K562 (cell line): Measurements from ENCODE around the gene ALOX5. TPM values are rescaled to one million over a fixed set of nuclear protein-coding genes. Genes with fewer than 3 reads are reported as not detected.

Experiments used
- CEBPG ChIP-seq, 3 experiments: fragments of 200-800 bp in 1 of 3; sonication (Bioruptor generic) in 1 of 3; sonication (generic) in 1 of 3; formaldehyde crosslinking in 1 of 3; IDR thresholded peaks in 2 of 3; conservative IDR thresholded peaks in 1 of 3; 2 replicates each; pipeline versions ENCODE4 v1.6.1 to v1.8.0; 2016 to 2022; ENCODE audit warnings: missing compliant biosample characterization in 2 of 3, missing genetic modification characterization in 2 of 3, mild to moderate bottlenecking in 1 of 3, missing genetic modification reagents in 1 of 3
- ELF2 ChIP-seq: fragments of 250-450 bp; sonication (Bioruptor Pico); IDR thresholded peaks from 2 replicates; pipeline ENCODE4 v1.5.0; 2021; ENCODE audit warnings: mild to moderate bottlenecking
- ESRRA ChIP-seq: fragments of 450-650 bp; IDR thresholded peaks from 2 replicates; pipeline ENCODE4 v1.6.1; 2014; ENCODE audit warnings: low read depth, mild to moderate bottlenecking, moderate library complexity, borderline replicate concordance
- FOXA3 ChIP-seq, 2 experiments: fragments of 450-650 bp in 1 of 2; sonication (generic) in 1 of 2; formaldehyde crosslinking; IDR thresholded peaks in 1 of 2; conservative IDR thresholded peaks in 1 of 2; 2 replicates each; pipeline versions ENCODE4 v1.4.0 to v1.8.0; 2020 to 2022; ENCODE audit warnings: mild to moderate bottlenecking in 2 of 2, missing genetic modification reagents in 1 of 2
- HMG20B ChIP-seq: fragments of 250-450 bp; sonication (Bioruptor Pico); IDR thresholded peaks from 2 replicates; pipeline ENCODE4 v1.5.0; 2021; ENCODE audit warnings: mild to moderate bottlenecking
- ID3 ChIP-seq, 2 experiments: fragments of 250-450 bp in 1 of 2; fragments of 450-650 bp in 1 of 2; sonication (Bioruptor Pico) in 1 of 2; IDR thresholded peaks; 2 replicates each; pipeline versions ENCODE4 v1.6.1 to v1.8.0; 2016 to 2021; ENCODE audit warnings: mild to moderate bottlenecking in 2 of 2, moderate library complexity in 2 of 2, missing compliant biosample characterization in 1 of 2, missing genetic modification characterization in 1 of 2
- JUNB ChIP-seq: fragments of 450-650 bp; formaldehyde crosslinking; conservative IDR thresholded peaks from 2 replicates; pipeline ENCODE4 v1.4.0; 2020; ENCODE audit warnings: mild to moderate bottlenecking
- KHSRP ChIP-seq: fragments of 450-650 bp; IDR thresholded peaks from 2 replicates; pipeline ENCODE4 v1.6.1; 2017
- NFE2 ChIP-seq: IDR thresholded peaks from 2 replicates; pipeline ENCODE4 v1.6.1; 2014; ENCODE audit warnings: antibody characterized with exemption, low read depth
- OTX1 ChIP-seq: fragments of 450-650 bp; formaldehyde crosslinking; IDR thresholded peaks from 2 replicates; pipeline ENCODE4 v1.4.0; 2022; ENCODE audit warnings: mild to moderate bottlenecking
- SMARCA4 ChIP-seq: fragments of 450-650 bp; IDR thresholded peaks from 2 replicates; pipeline ENCODE4 v1.6.1; 2016
- TAF7 ChIP-seq: fragments of 450-650 bp; IDR thresholded peaks from 2 replicates; pipeline ENCODE4 v1.6.1; 2016; ENCODE audit warnings: missing genetic modification characterization, missing compliant biosample characterization
- ZBTB40 ChIP-seq, 2 experiments: fragments of 450-650 bp in 1 of 2; sonication (generic) in 1 of 2; formaldehyde crosslinking in 1 of 2; IDR thresholded peaks; 2 replicates each; pipeline versions ENCODE4 v1.7.1 to v1.9.0; 2016 to 2022; ENCODE audit warnings: inconsistent platforms in 1 of 2, mild to moderate bottlenecking in 1 of 2, missing genetic modification reagents in 1 of 2
- ZNF561 ChIP-seq: fragments of 450-650 bp; formaldehyde crosslinking; conservative IDR thresholded peaks from 2 replicates; pipeline ENCODE4 v1.4.0; 2020; ENCODE audit warnings: mild to moderate bottlenecking, moderate library complexity
- polyA plus RNA-seq, 8 experiments: library from polyadenylated mRNA; depleted of rRNA in 4 of 8; stranded (reverse) in 5 of 8; unstranded in 3 of 8; fragments of >200 nt; fragmentation: Nextera tagmentation in 2 of 8; fragmentation: Illumina TruSeq in 1 of 8; extraction: Ambion mirVana in 2 of 8; extraction: Trizol in 1 of 8; gene quantifications; 2 replicates each; pipeline versions ENCODE4 v1.2.1 to v1.2.3, GENCODE V29; 2011 to 2014; ENCODE audit warnings: inconsistent platforms in 1 of 8, missing spikeins in 1 of 8
- total RNA-seq, 7 experiments: library from RNA; depleted of rRNA in 6 of 7; stranded (reverse); fragments of >200 nt in 6 of 7; fragmentation: Illumina TruSeq in 2 of 7; extraction: Trizol in 2 of 7; gene quantifications; 2 replicates each; pipeline versions ENCODE4 v1.2.1 to v1.2.3, GENCODE V29; 2011 to 2021; ENCODE audit warnings: low replicate concordance in 1 of 7
- TF ChIP-seq, protein P1 (sequence below): fragments of 450-650 bp; IDR thresholded peaks from one replicate; pipeline ENCODE4 v1.6.1; 2018; ENCODE audit warnings: mild to moderate bottlenecking, moderate library complexity; ENCODE audit not compliant: partially characterized antibody

ALOX5 gene
- total and polyA plus RNA-seq, 9 of the 15 experiments (the other 6 are each of a cell fraction or from before 2014, with no cell fraction given), result 0.10 to 2.4 (median 1.4) TPM

DNA sequence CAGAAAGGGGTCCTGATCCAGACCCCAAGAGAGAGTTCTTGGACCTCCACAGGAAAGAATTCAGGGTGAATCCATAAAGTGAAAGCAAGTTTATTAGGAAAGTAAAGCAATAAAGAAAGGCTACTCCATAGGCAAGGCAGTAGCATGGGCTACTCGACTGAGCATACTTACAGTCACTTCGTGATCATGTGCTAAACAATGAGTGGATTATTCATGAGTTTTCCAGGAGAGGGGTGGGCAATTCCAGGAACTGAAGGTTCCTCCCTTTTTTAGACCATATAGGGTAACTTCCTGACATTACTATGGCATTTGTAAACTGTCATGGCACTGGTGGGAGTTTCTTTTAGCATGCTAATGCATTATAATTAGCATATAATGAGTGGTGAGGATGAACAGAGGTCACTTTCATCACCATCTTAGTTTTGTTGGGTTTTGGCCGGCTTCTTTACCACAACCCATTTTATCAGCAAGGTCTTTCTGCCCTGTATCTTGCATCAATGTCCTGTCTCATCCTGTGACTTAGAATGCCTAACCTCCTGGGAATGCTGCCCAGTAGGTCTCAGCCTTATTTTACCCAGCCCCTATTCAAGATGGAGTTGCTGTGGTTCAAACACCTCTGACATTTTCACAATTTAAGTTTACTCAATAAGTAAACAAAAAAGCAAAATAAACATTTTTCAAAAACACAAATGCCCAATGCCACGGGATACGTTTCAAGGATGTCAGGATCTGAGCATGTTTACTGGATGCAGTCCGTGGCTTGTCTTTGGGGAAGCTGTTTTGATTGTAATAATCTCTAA, 37.0 kb downstream of the ALOX5 start (continued):
- TF ChIP-seq FOXA3 (CRISPR knock-in tag; conservative IDR thresholded peaks at IDR 0.05 in 1 of 2, IDR thresholded peaks at IDR 0.05 in 1 of 2) (0 out of 4 replicates have a peak, but pooled peaks of 1 of the 2 experiments have one; percentile 40), CEBPG (CRISPR knock-in tag; IDR thresholded peaks at IDR 0.05) (no peak), CEBPG (tag; conservative IDR thresholded peaks at IDR 0.05 in 1 of 2, IDR thresholded peaks at IDR 0.05 in 1 of 2) (peak; percentile 67 to 81; a peak in 3 of 4 replicates), HMG20B (CRISPR knock-in tag) (no peak), TAF7 (tag) (peak; percentile 98), OTX1 (CRISPR knock-in tag) (peak; percentile 99), SMARCA4 (peak; percentile 30; the same call in 1 of the 2 replicates), ESRRA (peak; percentile 91), ID3 (CRISPR knock-in tag; IDR thresholded peaks at IDR 0.05) (peak; percentile 96), ID3 (tag; IDR thresholded peaks at IDR 0.05) (peak; percentile 99), NFE2 (peak; percentile 32; the same call in 1 of the 2 replicates), JUNB (CRISPR knock-in tag) (no peak), ELF2 (peak; percentile 93), ZNF561 (peak; percentile 90; the same call in 1 of the 2 replicates), KHSRP (no peak), ZBTB40 (IDR thresholded peaks at IDR 0.05) (0 out of 2 replicates have a peak, but pooled peaks have one; percentile 9), ZBTB40 (CRISPR knock-in tag; IDR thresholded peaks at IDR 0.05) (no peak)
- TF ChIP-seq, protein P1, sequence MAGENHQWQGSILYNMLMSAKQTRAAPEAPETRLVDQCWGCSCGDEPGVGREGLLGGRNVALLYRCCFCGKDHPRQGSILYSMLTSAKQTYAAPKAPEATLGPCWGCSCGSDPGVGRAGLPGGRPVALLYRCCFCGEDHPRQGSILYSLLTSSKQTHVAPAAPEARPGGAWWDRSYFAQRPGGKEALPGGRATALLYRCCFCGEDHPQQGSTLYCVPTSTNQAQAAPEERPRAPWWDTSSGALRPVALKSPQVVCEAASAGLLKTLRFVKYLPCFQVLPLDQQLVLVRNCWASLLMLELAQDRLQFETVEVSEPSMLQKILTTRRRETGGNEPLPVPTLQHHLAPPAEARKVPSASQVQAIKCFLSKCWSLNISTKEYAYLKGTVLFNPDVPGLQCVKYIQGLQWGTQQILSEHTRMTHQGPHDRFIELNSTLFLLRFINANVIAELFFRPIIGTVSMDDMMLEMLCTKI, result no peak
